GM18526 (cell line): ENCODE data around the gene NT5DC3.

ENCODE experiments used
- POLR2A ChIP-seq: IDR thresholded peaks from 3 replicates; pipeline ENCODE4 v1.6.1; 2011; ENCODE audit not compliant: insufficient read length; ENCODE audit errors: extremely low read depth

The NT5DC3 gene

DNA sequence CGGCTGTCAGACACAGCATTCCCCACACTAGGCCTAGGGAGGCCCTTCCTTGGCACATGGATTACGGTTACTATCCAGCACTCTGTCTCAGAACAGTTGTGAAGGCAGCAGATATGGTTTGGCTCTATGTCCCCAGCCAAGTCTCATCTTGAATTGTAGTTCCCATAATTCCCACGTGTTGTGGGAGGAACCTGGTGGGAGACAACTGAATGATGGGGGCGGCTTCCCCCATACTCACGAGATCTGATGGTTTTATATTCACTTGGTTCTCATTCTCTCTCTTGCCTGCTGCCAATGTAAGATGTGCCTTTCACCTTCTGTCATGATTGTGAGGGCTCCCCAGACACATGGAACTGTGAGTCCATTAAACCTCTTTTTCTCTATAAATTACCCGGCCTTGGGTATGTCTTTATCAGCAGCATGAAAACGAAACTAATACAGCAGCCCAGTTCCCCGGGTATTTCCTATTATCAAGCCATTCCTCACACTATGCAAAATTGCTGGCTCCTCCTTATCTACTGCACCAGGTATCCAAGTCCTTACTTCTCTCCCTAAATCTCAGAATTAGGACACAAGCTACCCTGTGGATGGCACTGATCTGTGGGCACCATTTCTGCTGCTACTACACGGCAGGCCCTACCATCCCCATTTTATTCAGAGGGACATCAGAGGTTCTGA is 33.3 kb downstream of the NT5DC3 start:
- no peak for TF ChIP-seq POLR2A

GRCh38 chr12:103806803-103807202 is 34.2 kb downstream of the NT5DC3 start:
- TF ChIP-seq POLR2A, result no peak

DNA sequence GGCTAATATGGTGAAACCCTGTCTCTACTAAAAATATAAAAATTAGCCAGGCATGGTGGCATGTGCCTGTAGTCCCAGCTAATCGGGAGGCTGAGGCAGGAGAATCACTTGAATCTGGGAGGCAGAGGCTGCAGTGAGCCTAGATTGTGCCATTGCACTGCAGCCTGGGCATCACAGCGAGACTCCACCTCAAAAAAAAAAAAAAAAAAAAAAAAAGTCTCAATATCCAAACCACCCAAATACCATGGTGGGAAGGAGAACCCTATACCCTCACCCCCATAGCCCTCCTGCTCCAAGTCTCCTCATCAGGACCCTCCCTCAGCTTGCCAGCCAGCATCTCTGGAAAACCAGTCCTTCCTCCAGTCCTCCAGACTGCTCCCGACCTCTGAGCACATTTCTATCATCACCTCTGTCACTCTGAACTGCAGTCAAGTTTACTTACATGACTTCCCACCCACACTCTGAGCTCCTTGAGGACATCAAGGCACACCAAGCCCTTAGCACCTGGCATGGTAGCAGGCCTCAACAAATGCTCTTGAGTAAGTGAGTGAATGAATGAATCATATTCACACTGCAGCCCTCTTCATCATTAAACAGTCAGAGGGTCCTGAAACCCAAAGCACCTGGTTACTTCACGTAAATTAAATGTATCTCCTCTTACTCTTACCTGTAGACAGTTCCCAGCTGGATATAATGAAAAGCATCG is 35.2 kb downstream of the NT5DC3 start:
- no peak for TF ChIP-seq POLR2A

GRCh38 chr12:103803847-103804246 is 37.2 kb downstream of the NT5DC3 start:
- TF ChIP-seq POLR2A, result no peak

DNA sequence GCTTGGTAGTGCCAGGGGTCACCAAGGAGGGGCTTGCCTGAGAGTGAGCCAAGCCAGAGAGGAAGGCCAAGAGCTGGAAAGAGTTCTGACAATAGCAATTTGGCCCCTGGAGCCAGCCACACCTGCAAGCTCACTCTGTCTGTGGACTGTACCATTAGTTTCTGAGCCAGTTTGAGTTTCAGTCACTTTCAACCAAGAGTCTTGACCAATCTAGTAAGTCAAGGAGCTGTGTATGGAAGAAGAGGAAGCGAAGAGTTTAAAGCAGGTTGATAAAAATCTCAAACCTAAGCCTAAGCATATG is 38.5 kb downstream of the NT5DC3 start:
- no peak for TF ChIP-seq POLR2A

DNA sequence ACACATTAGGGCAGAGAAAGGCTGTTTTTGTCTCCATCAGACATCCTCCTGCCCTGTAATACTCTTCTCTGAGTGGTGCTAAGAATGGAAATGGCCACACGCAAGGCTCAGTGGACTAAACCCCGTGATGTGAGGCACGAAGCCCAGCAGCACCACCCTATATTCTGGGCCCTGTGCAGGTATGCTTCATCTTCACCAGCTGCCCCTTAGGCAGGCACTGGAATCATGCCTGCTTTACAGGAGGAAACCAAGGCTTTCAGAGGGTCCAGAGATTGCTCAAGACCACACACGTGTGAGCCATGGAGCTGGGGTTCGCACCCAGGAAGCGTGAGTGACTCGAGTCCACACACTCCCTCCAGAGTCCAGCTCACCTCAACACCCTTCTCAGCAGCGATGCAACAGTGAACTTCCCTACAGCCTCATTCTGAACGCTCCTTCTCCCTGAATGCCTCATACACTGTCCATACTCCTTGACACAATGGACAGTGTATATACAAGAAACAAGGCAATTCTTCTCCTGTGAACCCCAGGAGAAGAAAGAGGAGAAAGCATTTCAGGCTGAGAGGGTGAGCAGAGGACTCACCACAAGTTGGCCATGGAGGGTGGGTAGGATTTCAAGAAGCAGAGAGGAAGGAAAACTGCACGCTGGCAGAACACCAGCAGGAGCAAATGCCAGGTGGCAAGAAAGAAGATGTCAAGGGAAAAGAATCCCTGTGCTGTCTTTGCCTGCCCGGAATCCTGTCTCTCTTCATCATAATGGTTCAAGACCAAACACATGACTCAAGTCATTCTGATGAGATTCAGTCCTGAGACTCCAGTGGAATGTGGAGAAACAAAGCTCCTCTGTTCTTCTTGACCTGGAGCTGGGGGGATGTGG is 39.1 kb downstream of the NT5DC3 start:
- TF ChIP-seq POLR2A, result no peak

DNA sequence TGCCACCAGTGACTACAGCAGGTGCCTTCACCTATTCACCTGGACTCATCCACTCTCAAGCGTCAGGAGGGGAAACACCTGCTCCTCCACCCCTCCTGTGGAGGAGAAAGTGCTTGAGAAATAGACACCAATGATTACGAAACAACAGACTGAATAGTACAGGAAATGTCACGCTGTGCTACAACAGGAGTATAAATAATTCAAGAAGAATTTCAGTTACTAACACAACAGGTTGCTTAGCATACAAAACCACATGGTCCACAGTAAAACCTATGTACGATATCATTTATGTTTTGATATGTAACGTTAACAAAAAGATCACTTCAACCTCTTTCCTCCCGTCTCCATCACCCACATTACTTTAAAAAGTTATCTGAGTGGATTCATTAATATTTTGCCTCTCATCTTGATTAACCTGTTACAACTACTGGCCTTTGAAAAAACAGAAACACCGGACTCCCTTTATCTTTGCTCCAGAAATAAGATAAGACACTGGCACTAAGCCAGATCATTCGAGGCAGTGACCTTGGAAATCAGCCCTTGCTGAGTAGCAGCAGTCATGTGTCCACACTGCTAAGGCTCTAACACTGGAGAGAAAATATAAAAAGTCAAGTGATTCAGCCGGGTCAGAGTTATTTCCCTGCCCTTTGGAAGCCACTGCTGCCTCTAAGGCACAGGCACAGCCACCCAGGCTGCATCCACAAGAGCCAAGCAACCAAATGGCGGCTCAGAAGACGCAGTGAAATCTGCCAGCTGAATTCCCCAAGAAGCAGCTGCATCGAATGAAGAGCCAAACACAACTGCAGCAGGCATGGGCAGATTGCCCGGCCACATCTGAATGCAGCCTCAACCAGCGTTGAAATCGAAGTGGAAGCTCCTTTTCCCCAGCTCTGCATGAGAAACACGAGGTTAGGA is 40.9 kb downstream of the NT5DC3 start:
- TF ChIP-seq POLR2A, result no peak

GRCh38 chr12:103799504-103799856 is 41.6 kb downstream of the NT5DC3 start:
- no peak for TF ChIP-seq POLR2A

DNA sequence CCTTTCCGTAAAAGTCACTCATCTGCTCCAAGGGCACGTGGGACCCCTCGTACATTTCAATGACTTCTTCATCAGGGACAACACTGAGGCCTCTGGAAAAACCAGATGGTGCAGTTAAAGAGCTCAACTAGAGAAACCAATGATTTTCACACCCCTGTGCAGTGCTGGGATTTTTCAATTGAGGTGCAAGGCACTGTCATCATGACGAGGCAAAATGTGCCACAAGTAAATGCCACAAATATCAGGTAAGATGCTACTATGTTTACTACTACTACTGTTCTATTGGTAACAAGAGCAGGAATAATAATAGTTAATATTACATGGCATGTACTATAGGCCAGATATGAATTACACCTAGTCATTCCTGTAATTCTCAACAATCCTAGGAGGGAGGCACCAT is 42.4 kb downstream of the NT5DC3 start:
- TF ChIP-seq POLR2A, result no peak

DNA sequence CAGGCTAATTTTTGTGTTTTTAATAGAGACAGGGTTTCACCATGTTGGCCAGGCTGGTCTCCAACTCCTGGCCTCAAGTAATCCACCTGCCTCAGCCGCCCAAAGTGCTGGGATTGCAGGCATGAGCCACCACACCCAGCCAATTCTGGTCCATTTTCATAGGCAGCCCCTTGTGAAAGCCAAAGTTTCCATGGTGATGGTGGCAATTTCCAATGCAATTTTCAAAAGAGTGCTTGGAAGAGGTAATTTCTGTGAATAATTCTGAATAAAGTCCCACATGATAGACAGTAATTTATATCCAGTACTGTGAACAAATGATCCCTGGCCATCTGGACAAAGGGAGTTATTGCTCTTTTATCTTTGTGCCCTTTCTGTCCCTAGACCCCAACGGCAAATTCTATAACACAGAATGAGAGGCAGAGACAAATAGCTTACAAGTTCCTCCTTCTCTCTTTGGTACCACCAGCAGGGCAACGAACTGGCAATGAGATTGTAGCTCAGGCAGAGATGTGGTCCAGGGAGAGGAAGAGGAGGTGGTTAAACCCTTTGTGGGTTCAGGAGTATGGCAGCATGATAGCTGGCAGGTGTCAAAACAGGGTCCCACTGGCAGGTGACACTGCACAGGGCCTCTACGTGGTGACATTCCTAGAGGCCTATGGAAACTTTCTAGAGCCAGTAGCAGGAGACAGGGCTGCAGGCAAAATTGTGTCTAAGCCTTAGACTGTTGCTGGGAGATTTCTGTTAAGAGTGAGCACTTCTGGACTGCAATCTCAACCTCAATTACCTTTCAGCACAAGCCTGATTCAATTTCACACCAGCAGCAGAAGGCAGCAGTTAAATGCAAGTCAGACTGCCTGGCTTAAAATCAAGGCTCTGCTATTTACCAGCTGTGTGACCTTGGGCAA is 46.5 kb downstream of the NT5DC3 start:
- TF ChIP-seq POLR2A, result no peak

- TF ChIP-seq POLR2A, result no peak
Observed at GRCh38 chr12:103793512-103794045, 47.5 kb downstream of the NT5DC3 start.

DNA sequence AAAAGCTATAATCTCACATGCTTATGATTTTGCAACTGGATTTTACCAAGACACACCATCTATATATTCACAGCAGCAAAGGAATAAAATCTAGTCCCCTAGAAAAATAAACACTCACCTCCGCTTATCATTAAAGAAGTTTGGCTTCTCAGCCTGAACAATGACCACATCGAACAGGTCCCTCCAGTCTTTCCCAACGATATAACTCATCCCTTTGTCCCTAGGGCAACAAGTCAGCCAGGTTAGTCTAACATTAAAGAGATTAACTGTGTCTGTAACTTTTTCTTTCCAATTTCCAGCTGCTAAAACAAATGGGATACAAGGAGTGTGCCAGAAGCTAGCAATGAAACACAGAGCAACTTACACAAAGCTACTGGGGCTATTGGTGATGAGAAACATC is 48.0 kb downstream of the NT5DC3 start:
- no peak for TF ChIP-seq POLR2A

DNA sequence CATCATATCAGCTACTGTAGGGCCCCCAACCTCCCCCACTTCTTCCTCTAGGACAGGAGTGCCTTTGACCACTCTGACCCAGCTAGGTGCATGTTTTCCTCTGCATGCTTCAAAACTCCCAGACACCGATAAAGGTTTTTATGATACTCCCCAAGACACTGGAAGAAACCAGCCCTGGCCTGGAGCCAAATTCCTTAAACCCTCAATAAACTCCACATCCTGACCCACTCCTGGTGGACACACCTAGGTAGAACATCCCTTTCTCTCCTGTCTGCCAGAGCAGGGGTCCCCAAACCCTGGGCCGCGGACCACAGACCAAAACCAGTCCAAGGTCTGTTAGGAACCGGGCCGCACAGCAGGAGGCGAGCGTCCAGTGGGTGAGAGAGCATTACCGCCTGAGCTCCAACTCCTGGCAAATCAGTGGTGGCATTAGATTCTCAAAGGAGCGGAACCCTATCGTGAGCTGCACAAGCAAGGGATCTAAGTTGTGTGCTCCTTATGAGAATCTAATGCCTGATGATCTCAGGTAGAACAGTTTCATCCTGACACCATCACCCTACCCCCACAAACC is 49.6 kb downstream of the NT5DC3 start:
- TF ChIP-seq POLR2A, result no peak

- no peak for TF ChIP-seq POLR2A
Observed at GRCh38 chr12:103786201-103786600, 54.8 kb downstream of the NT5DC3 start.
